HCT116 (cell line): ENCODE measurements around the gene MOV10.

Experiments
- CTCF ChIP-seq, 3 experiments: fragments of 200-600 bp in 1 of 3; sonication (generic) in 1 of 3; IDR thresholded peaks in 2 of 3; conservative IDR thresholded peaks in 1 of 3; 2 replicates each; pipeline ENCODE4 v1.5.1; 2012 to 2017; ENCODE audit warnings: low read depth in 2 of 3, low read length in 2 of 3, antibody characterized with exemption in 1 of 3, borderline replicate concordance in 1 of 3, control low read depth in 1 of 3, mild to moderate bottlenecking in 1 of 3, mixed read lengths in 1 of 3, mixed run types in 1 of 3, moderate library complexity in 1 of 3; ENCODE audit not compliant: insufficient read depth in 1 of 3
- EGR1 ChIP-seq: IDR thresholded peaks from 2 replicates; pipeline ENCODE4 v1.6.1; 2012; ENCODE audit warnings: low read depth
- EZH2 ChIP-seq: fragments of 200-600 bp; sonication (generic); IDR thresholded peaks from 2 replicates; pipeline ENCODE4 v1.6.1; 2017; ENCODE audit warnings: antibody characterized with exemption, mixed run types
- EZH2phosphoT487 ChIP-seq: fragments of 200-600 bp; IDR thresholded peaks from 2 replicates; pipeline ENCODE4 v1.6.1; 2018; ENCODE audit warnings: antibody characterized with exemption, borderline replicate concordance
- FOSL1 ChIP-seq: IDR thresholded peaks from 2 replicates; pipeline ENCODE4 v1.6.1; 2012; ENCODE audit warnings: low read depth
- JUND ChIP-seq: IDR thresholded peaks from 2 replicates; pipeline ENCODE4 v1.6.1; 2012
- MAX ChIP-seq: IDR thresholded peaks from 2 replicates; pipeline ENCODE4 v1.6.1; 2012
- POLR2A ChIP-seq: IDR thresholded peaks from 2 replicates; pipeline ENCODE4 v1.7.0; 2011; ENCODE audit warnings: borderline replicate concordance; ENCODE audit not compliant: insufficient read depth, insufficient read length; ENCODE audit errors: extremely low read depth
- POLR2AphosphoS5 ChIP-seq: IDR thresholded peaks from 2 replicates; pipeline ENCODE4 v1.6.1; 2011; ENCODE audit warnings: mild to moderate bottlenecking, low read depth, low read length, moderate library complexity
- SP1 ChIP-seq: IDR thresholded peaks from 2 replicates; pipeline ENCODE4 v1.6.1; 2012; ENCODE audit warnings: low read depth
- TCF7L2 ChIP-seq: IDR thresholded peaks from 2 replicates; pipeline ENCODE4 v1.7.0; 2011; ENCODE audit warnings: borderline replicate concordance, inconsistent platforms; ENCODE audit not compliant: insufficient read depth, insufficient read length; ENCODE audit errors: extremely low read depth
- YY1 ChIP-seq: IDR thresholded peaks from 2 replicates; pipeline ENCODE4 v1.6.1; 2011; ENCODE audit warnings: low read length, low read depth, moderate library complexity, mild to moderate bottlenecking; ENCODE audit not compliant: insufficient replicate concordance; ENCODE audit errors: extremely low read depth
- TF ChIP-seq, protein P1 (sequence below): IDR thresholded peaks from 2 replicates; pipeline ENCODE4 v1.6.1; 2012
- TF ChIP-seq, protein P2 (sequence below): IDR thresholded peaks from 2 replicates; pipeline ENCODE4 v1.6.1; 2011; ENCODE audit warnings: mild to moderate bottlenecking, low read length, moderate library complexity; ENCODE audit not compliant: insufficient replicate concordance; ENCODE audit errors: extremely low read depth

GRCh38 chr1:112702420-112703261 is 28.2 kb downstream of the MOV10 start:
- TF ChIP-seq TCF7L2 (no peak), EZH2phosphoT487 (no peak), CTCF (IDR thresholded peaks at IDR 0.05 in 2 of 3, conservative IDR thresholded peaks at IDR 0.05 in 1 of 3; ENCODE audit: borderline replicate concordance in 1 of 3, insufficient read depth in 1 of 3, low read depth in 2 of 3, low read length in 2 of 3) (no peak), POLR2AphosphoS5 (no peak), SP1 (no peak), MAX (no peak), EZH2 (no peak), EGR1 (no peak), POLR2A (no peak), YY1 (no peak), FOSL1 (no peak), JUND (no peak)
- TF ChIP-seq, protein P1, sequence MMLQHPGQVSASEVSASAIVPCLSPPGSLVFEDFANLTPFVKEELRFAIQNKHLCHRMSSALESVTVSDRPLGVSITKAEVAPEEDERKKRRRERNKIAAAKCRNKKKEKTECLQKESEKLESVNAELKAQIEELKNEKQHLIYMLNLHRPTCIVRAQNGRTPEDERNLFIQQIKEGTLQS, result no peak
- TF ChIP-seq, protein P2, sequence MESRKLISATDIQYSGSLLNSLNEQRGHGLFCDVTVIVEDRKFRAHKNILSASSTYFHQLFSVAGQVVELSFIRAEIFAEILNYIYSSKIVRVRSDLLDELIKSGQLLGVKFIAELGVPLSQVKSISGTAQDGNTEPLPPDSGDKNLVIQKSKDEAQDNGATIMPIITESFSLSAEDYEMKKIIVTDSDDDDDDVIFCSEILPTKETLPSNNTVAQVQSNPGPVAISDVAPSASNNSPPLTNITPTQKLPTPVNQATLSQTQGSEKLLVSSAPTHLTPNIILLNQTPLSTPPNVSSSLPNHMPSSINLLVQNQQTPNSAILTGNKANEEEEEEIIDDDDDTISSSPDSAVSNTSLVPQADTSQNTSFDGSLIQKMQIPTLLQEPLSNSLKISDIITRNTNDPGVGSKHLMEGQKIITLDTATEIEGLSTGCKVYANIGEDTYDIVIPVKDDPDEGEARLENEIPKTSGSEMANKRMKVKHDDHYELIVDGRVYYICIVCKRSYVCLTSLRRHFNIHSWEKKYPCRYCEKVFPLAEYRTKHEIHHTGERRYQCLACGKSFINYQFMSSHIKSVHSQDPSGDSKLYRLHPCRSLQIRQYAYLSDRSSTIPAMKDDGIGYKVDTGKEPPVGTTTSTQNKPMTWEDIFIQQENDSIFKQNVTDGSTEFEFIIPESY, result no peak
